Embryonic facial prominence (tissue), 1 donor: ENCODE measurements around the gene TLL1.

ENCODE experiments used
- DNase-seq: peaks from one replicate; pipeline ENCODE4 v3.0.0-alpha.2; 2016; ENCODE audit errors: extremely low spot score

TLL1 gene

DNA sequence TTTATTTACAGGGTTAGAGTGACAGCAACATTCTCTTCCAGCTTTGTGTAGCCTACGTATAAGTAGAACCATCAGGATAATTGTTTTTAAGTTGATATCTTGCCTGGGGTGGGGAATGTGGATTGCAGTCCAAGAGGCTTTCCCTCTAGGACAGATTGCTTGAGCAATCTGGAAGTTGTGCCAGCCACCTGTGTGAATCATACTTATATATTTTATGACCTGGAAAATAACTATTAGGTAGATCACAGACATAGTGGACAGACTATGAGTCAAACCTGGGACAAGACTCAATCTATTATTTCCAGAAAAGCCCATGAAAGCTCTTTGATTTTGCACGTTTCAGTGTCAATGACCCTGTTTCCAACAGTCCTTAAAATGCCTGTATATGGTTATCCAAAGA, 98.9 kb downstream of the TLL1 start:
- DNase-seq: no peak

DNA sequence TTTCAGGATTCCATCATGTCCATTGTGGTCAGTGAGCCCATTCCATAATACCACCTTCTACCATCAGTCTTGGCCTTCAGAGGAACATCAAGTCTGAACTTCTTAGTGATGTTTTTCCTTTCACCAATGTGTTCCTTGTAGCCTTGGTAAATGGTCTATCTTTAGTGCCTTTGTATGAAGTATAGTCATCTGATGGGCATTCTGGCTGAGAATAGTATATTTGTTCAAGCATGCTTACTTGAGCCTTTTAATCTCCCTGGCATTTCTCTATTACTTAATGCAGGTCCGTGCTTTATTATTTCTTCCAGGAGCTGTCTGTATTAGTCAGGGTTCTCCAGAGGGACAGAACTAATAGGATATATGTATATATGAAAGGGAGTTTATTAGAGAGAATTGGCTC, 99.7 kb downstream of the TLL1 start:
- DNase-seq: no peak

- no peak for DNase-seq
Measured at GRCh38 chr4:165982934-165983333, 109.9 kb downstream of the TLL1 start.

- DNase-seq: no peak
Measured at GRCh38 chr4:165986956-165987698, 114.1 kb downstream of the TLL1 start.

DNA sequence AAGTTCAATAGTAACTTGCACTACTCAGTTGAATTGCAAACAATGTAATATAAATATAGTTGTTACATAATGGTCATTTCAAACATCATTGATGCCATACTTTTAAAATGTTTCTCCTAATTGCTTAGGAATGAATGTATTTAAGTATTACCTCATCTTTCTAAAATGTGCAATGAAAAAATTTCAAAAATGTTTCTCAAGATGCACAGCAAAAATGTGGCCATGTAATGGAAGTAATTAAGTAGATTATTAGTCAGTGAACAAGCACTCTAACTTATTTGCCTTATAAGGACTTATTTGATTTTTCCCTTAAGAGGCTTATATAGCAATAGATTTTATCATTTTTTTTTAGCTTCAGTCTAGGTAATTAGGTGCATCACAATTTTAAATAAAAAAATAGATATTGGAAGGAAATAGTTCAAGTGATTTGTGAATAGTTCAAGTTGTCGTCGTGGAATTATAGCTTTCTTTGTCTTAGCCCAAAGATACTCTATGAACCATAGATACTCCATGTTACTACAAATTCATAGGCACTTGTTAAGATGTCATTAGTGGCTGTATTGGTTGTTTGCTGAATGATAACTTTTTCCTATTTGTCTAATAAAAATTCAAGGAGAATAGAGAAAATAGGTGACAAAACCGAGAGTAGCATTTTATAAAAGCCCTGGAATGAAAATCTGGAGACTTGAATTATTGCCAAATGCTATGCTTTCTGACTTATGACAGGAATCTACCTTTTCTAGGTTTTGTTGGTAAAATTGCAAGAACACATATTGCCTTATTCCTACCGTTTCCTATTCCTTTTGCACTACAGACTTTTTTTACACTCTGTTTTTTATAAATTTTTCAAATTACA, 118.5 kb downstream of the TLL1 start:
- DNase-seq: no peak

GRCh38 chr4:165992283-165992682, 119.2 kb downstream of the TLL1 start:
- no peak for DNase-seq

GRCh38 chr4:165994701-165995100, 121.7 kb downstream of the TLL1 start:
- DNase-seq: no peak

- DNase-seq: no peak
Measured at GRCh38 chr4:166003811-166004210, 130.8 kb downstream of the TLL1 start.

DNA sequence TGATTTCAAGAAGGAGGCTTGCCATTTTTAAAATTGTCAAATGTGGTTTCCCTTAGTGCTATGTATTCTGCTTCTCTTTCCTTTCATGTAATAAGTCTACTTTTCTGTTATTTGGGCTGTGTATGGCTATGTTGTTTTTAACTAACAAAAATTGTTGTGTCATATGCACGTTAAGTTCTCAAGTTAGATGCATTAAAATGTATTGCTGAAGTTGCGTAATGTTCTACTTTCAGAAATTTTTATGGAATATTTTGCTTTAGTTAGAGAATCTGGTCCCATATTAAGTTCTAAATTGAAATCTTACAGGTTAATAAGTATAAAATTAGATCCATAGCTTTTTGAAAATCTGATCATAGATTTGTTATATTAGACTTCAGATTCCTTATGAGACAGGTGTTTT, 133.2 kb downstream of the TLL1 start:
- DNase-seq: no peak

DNA sequence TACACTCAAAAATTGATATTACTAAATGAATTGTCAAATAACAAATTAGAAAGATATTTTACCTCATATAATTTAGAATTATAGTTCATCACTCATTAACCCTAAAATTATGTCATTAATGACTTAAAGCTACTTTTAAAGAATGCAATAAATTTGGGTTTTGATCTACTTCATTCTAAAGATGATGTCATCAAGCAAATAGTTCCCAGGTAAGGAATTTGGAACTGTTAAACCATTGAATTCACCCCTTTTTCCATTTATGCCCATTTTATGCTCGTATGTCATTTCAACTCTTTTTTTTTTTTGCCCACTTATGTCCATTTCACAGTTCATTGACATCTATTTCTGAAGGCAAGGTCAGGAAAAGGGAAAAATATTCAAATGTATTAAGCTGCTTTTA, 135.5 kb downstream of the TLL1 start:
- DNase-seq: no peak

DNA sequence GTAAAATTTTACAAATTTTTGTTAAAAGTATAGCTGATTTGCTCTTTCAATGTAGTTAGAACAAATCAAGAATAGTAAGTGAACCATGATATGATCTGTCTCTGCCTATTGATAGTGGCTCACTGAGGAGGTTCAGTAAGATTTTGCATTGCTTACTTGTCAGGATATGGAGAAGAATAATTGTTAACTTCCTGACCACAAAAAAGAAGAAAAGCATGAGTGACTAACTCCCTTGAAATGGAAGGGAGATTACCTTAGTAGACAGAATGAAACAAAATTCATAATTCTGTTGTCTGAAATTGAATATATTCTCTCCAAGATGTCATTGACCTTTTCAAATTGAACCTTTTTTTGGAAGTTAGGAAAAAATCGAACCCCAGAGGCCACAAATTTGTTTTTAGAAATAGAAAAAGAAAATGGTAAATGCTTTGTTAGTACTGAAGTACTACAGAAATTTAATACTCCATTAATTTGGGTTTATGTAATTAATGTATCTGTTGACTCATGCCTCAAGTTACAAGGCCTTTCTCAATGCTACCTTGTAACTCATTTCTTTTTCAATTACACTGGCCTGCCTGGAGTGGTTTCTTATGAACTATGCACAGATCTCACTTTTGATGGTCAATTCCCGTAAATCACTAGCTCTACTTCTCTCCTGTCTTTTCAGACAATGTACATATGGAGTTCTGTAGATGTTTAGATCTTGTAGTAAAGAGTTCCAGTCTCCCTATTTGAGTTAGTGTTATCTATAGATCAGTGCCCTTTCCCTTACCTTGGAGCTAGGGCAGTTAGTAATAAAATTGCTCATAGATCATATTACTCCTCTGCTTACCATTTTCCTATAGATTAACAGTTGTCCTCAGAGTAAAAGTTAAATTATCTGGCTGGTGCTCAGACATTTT, 139.3 kb downstream of the TLL1 start:
- DNase-seq: no peak

DNA sequence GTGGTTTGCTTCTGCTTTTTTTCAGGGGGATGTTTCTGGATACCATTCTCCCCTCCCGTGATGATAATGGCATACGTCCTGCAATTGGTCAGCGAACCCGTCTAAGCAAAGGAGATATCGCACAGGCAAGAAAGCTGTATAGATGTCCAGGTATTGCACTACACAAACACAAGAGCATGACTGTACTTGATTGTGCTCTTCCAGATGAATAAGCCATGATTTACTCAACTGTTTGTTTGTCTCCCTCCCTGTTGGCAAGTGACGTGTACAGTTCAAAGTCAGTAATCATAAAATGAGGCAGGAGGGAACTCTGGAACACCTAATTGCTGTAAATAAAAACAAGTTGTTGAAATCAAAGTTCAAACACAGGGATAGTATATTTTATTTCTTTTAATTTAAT, 141.4 kb downstream of the TLL1 start:
- DNase-seq: no peak

GRCh38 chr4:166017804-166018203, 144.8 kb downstream of the TLL1 start:
- DNase-seq: no peak

- no peak for DNase-seq
Measured at GRCh38 chr4:166019441-166020220, 146.6 kb downstream of the TLL1 start.

GRCh38 chr4:166021617-166022016, 148.6 kb downstream of the TLL1 start:
- no peak for DNase-seq

DNA sequence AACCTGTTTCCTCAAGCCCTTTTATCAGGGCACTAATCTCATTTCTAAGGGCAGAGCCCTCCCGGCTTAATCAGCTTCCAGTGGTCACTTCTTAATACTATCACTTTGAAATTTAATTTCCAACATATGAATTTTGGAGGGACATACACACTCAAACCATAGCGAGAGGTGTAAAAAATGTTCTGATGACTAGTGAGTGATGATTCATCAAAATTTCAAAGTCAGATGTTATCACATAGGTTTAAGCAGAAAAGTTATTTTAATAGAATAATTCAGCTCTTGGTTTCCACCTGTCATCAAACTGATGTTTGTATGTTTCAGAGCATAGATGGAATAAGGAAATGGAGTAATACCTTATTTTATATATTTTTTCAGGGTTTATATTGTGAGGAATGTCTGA, 161.9 kb downstream of the TLL1 start:
- DNase-seq: no peak

- no peak for DNase-seq
Measured at GRCh38 chr4:166039822-166040221, 166.8 kb downstream of the TLL1 start.

DNA sequence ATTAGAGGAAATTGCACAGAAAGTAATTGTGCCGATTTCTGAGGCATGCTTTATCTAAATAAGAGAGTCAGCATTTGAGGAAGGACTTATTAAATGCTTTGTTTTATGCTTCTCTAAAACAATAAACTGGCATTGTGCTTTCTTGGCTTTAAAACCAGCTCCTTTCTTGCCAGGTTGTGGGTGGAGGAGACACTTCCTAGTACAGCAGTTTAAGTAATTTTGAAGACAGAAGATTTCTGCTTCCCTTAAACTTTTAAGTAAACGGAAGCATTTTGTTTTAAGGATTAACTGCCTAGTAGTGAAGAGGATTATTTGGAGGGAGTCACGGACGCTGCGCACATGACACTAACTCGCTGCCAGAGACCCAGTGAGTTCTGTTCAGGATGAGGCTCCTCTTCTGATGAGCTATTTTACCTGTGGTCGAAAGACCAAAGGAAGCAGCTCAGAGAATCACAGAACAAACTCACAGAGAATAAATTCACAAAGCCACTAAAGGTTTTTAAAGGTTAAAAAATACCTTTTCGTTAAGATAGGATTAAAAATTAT, 169.5 kb downstream of the TLL1 start:
- no peak for DNase-seq

DNA sequence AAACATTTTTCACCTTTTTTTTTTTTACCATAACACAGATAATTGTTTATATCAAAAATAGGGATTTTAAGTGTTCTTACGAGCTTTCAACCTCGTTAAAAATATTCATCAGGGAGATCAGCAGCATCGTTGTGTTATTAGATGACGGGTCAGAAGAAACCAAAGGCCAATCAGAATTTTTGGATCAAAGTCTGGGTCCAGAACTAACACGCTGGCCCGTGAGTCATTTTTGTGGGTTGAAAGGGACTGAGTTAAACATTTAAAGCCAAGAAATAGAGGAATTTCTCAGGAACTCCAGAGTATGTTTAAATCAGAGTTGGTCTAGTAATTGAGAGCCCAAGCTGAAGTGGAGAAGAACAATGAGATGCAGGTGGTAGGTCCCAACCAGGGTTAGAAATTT, 170.8 kb downstream of the TLL1 start:
- DNase-seq: no peak

GRCh38 chr4:166044871-166045270, 171.8 kb downstream of the TLL1 start:
- no peak for DNase-seq

DNA sequence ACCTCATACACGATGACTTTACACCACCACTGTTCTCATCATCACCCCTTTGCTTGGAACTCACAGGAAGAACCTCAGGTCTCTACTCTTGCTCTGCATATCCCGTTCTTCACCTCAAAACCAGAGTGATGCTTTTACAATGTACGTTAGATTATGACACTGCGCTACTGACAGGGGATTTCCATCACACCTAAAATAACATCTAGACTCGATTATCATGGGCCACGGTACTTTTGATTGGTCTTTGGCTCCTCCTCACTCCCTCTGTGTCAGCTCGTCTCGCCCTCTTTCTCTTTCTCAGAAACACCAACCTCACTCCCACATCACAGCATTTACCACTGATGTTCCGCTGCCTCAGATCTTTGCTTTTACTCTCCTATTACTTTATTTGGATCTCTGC, 172.4 kb downstream of the TLL1 start:
- no peak for DNase-seq
